SK-N-SH treated with all-trans-retinoic acid at 6 μM for 48 hours (cell line): ENCODE data around the gene NOTUM.

Experiments used
- CREB5 ChIP-seq: fragments of 250-450 bp; sonication (Bioruptor Pico); IDR thresholded peaks from 2 replicates; pipeline ENCODE4 v1.5.1; 2020; ENCODE audit warnings: low read depth, mild to moderate bottlenecking, moderate library complexity
- CSDC2 ChIP-seq: fragments of 250-450 bp; sonication (Bioruptor Pico); IDR thresholded peaks from 2 replicates; pipeline ENCODE4 v1.5.0; 2020; ENCODE audit warnings: mild to moderate bottlenecking, moderate library complexity
- CSRNP3 ChIP-seq: fragments of 250-450 bp; sonication (Bioruptor Pico); IDR thresholded peaks from 2 replicates; pipeline ENCODE4 v1.5.1; 2021; ENCODE audit warnings: mild to moderate bottlenecking, moderate library complexity
- ESRRG ChIP-seq: fragments of 250-450 bp; sonication (Bioruptor Pico); IDR thresholded peaks from 2 replicates; pipeline ENCODE4 v1.6.1; 2021; ENCODE audit warnings: mild to moderate bottlenecking
- GLIS3 ChIP-seq: fragments of 250-450 bp; sonication (Bioruptor Pico); IDR thresholded peaks from 2 replicates; pipeline ENCODE4 v1.5.0; 2020; ENCODE audit warnings: mild to moderate bottlenecking, moderate library complexity
- PPARA ChIP-seq: fragments of 250-450 bp; sonication (Bioruptor Pico); IDR thresholded peaks from 2 replicates; pipeline ENCODE4 v1.5.0; 2020; ENCODE audit warnings: mild to moderate bottlenecking, borderline replicate concordance
- SNAI2 ChIP-seq: fragments of 250-450 bp; sonication (Bioruptor Pico); IDR thresholded peaks from 2 replicates; pipeline ENCODE4 v1.5.0; 2020; ENCODE audit warnings: mild to moderate bottlenecking, moderate library complexity
- TSHZ2 ChIP-seq: fragments of 250-450 bp; sonication (Bioruptor Pico); IDR thresholded peaks from 2 replicates; pipeline ENCODE4 v1.5.0; 2020; ENCODE audit warnings: mild to moderate bottlenecking, moderate library complexity
- ZFP3 ChIP-seq: fragments of 250-450 bp; sonication (Bioruptor Pico); IDR thresholded peaks from 2 replicates; pipeline ENCODE4 v1.5.0; 2020; ENCODE audit warnings: mild to moderate bottlenecking, moderate library complexity

- TF ChIP-seq CSRNP3 (CRISPR knock-in tag) (no peak), GLIS3 (CRISPR knock-in tag) (no peak), TSHZ2 (CRISPR knock-in tag) (no peak), CSDC2 (no peak), PPARA (CRISPR knock-in tag) (no peak), ZFP3 (CRISPR knock-in tag) (no peak), SNAI2 (no peak), CREB5 (CRISPR knock-in tag) (no peak), ESRRG (CRISPR knock-in tag) (no peak)
These were observed 48.0 kb upstream of the NOTUM start for GRCh38 chr17:82008941-82009405.
